ENCODE data around the gene STARD8.
"Not testable (repeated sequence)": the region's sequence is repeated elsewhere in the genome, so short reads cannot be mapped to it uniquely, and the experiment has no call there.

STARD8 gene

DNA sequence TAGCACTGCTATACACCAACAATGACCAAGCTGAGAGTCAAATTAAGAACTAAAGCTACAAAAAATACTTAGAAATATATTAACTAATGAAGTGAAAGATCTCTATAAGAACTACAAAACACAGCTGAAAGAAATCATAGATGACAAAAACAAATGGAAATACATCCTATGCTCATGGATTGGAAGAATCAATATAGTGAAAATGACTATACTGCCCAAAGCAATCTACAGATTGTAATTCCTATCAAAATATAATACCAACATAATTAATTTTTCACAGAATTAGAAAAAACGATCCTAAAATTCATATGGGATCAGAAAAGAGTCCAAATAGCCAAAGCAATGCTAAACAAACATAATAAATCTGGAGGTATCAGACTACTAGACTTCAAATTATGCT is 87.8 kb downstream of the STARD8 start:
- Histone ChIP-seq H3K4me1 (ENCODE audit: insufficient read depth, low read length, severe bottlenecking) (no peaks in the 10 kb centered on the region), H3K27me3 (ENCODE audit: insufficient read depth, low read length) (no peaks in the 10 kb centered on the region), H4K20me1 (ENCODE audit: insufficient read depth, low read length) (no peaks in the 10 kb centered on the region), H3K9me3 (ENCODE audit: low read length) (no peaks in the 10 kb centered on the region), H3K27ac (ENCODE audit: low read depth, low read length, poor library complexity, severe bottlenecking) (no peak overlapping the region), H3K4me3 (ENCODE audit: low read depth, low read length, poor library complexity, severe bottlenecking) (no peak overlapping the region), H3F3A (ENCODE audit: insufficient read depth, low read length) (no peaks in the 10 kb centered on the region), H2AFZ (ENCODE audit: low read length) (no peak overlapping the region), H3K9me2 (ENCODE audit: low read depth, low read length) (no peaks in the 10 kb centered on the region), H3K36me3 (ENCODE audit: insufficient read depth, low read length) (no peaks in the 10 kb centered on the region), H3K4me2 (ENCODE audit: low read length) (no peak overlapping the region), H3K79me2 (ENCODE audit: insufficient read depth, low read length) (no peaks in the 10 kb centered on the region), H3K9ac (ENCODE audit: low read length) (no peak overlapping the region)
- TF ChIP-seq EZH2 (IDR thresholded peaks at IDR 0.05; ENCODE audit: borderline replicate concordance, low read length), result no peak
- TF ChIP-seq, protein P1, sequence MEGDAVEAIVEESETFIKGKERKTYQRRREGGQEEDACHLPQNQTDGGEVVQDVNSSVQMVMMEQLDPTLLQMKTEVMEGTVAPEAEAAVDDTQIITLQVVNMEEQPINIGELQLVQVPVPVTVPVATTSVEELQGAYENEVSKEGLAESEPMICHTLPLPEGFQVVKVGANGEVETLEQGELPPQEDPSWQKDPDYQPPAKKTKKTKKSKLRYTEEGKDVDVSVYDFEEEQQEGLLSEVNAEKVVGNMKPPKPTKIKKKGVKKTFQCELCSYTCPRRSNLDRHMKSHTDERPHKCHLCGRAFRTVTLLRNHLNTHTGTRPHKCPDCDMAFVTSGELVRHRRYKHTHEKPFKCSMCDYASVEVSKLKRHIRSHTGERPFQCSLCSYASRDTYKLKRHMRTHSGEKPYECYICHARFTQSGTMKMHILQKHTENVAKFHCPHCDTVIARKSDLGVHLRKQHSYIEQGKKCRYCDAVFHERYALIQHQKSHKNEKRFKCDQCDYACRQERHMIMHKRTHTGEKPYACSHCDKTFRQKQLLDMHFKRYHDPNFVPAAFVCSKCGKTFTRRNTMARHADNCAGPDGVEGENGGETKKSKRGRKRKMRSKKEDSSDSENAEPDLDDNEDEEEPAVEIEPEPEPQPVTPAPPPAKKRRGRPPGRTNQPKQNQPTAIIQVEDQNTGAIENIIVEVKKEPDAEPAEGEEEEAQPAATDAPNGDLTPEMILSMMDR (IDR thresholded peaks at IDR 0.05; ENCODE audit: low read length), result no peak

DNA sequence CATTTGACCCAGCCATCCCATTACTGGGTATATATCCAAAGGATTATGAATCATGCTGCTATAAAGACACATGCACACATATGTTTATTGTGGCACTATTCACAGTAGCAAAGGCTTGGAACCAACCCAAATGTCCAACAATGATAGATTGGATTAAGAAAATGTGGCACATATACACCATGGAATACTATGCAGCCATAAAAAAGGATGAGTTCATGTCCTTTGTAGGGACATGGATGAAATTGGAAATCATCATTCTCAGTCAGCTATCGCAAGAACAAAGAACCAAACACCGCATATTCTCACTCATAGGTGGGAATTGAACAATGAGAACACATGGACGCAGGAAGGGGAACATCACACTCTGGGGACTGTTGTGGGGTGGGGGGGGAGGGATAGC is 94.4 kb downstream of the STARD8 start:
- H3K27ac ChIP-seq (ENCODE audit: low read depth, low read length, poor library complexity, severe bottlenecking); H3F3A ChIP-seq (ENCODE audit: insufficient read depth, low read length); H3K79me2 ChIP-seq (ENCODE audit: insufficient read depth, low read length); H3K9ac ChIP-seq (ENCODE audit: low read length); H3K4me1 ChIP-seq (ENCODE audit: insufficient read depth, low read length, severe bottlenecking); H3K36me3 ChIP-seq (ENCODE audit: insufficient read depth, low read length); H3K9me2 ChIP-seq (ENCODE audit: low read depth, low read length); H3K4me2 ChIP-seq (ENCODE audit: low read length); H3K4me3 ChIP-seq (ENCODE audit: low read depth, low read length, poor library complexity, severe bottlenecking); H2AFZ ChIP-seq (ENCODE audit: low read length); H4K20me1 ChIP-seq (ENCODE audit: insufficient read depth, low read length); H3K27me3 ChIP-seq (ENCODE audit: insufficient read depth, low read length); H3K9me3 ChIP-seq (ENCODE audit: low read length): not testable (repeated sequence)

DNA sequence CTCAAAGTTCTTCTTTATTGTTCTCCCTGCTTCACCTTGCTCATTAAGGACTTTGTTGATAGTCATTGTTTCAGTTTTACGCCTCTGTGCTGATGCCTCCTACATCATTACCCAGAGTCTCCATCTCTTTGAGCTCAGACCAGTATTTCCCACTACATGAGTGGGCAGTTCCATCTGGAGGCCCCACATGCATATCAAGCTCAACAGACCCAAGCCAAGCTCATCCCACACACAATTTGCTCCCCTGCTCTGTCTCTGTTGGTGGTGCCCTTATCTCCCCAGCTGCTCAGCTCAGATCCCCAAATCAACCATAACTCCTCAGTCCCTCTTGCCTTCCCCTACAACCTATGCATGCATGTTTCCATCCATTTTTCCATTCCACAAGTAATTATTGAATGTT is 96.3 kb downstream of the STARD8 start:
- no peaks in the 10 kb centered on the region for H3K27me3 ChIP-seq (ENCODE audit: insufficient read depth, low read length)
- TF ChIP-seq EZH2 (IDR thresholded peaks at IDR 0.05; ENCODE audit: borderline replicate concordance, low read length), result no peak
- TF ChIP-seq, protein P1 (IDR thresholded peaks at IDR 0.05; ENCODE audit: low read length), result no peak
- no peak overlapping the region for H3K27ac ChIP-seq (ENCODE audit: low read depth, low read length, poor library complexity, severe bottlenecking)
- no peaks in the 10 kb centered on the region for H3K36me3 ChIP-seq (ENCODE audit: insufficient read depth, low read length)
- no peaks in the 10 kb centered on the region for H3K9me2 ChIP-seq (ENCODE audit: low read depth, low read length)
- H3K4me1 ChIP-seq (ENCODE audit: insufficient read depth, low read length, severe bottlenecking), result no peaks in the 10 kb centered on the region
- no peaks in the 10 kb centered on the region for H3K9me3 ChIP-seq (ENCODE audit: low read length)
- no peaks in the 10 kb centered on the region for H3K79me2 ChIP-seq (ENCODE audit: insufficient read depth, low read length)
- H3K9ac ChIP-seq (ENCODE audit: low read length), result no peak overlapping the region
- no peaks in the 10 kb centered on the region for H4K20me1 ChIP-seq (ENCODE audit: insufficient read depth, low read length)
- H2AFZ ChIP-seq (ENCODE audit: low read length), result no peak overlapping the region
- H3F3A ChIP-seq (ENCODE audit: insufficient read depth, low read length), result no peaks in the 10 kb centered on the region
- H3K4me2 ChIP-seq (ENCODE audit: low read length), result no peak overlapping the region
- H3K4me3 ChIP-seq (ENCODE audit: low read depth, low read length, poor library complexity, severe bottlenecking), result no peak overlapping the region

DNA sequence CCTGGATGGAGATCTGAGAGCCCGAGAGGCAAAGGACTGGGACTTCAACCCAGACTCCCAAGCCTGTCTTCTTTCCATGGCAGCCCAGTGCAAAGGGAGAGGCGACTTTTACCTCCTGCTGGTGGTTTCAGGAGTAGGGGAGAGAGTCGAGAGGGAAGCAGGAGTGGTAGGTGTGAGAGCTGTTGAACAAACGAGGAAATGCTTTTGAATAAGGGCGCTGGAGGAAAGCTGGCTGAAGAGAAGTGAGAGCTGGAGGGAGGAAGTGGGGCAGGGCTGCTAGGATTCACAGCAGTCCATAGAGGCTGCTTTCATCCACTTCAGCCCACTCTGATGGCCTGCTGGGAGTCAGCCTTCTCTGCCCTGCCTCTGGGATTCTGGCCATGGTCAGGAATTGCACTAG is 99.5 kb downstream of the STARD8 start:
- no peaks in the 10 kb centered on the region for H3F3A ChIP-seq (ENCODE audit: insufficient read depth, low read length)
- no peaks in the 10 kb centered on the region for H3K36me3 ChIP-seq (ENCODE audit: insufficient read depth, low read length)
- H3K27ac ChIP-seq (ENCODE audit: low read depth, low read length, poor library complexity, severe bottlenecking), result no peak overlapping the region
- H3K9me2 ChIP-seq (ENCODE audit: low read depth, low read length), result no peaks in the 10 kb centered on the region
- no peaks in the 10 kb centered on the region for H4K20me1 ChIP-seq (ENCODE audit: insufficient read depth, low read length)
- no peaks in the 10 kb centered on the region for H3K4me1 ChIP-seq (ENCODE audit: insufficient read depth, low read length, severe bottlenecking)
- no peak overlapping the region for H3K9ac ChIP-seq (ENCODE audit: low read length)
- no peak overlapping the region for H2AFZ ChIP-seq (ENCODE audit: low read length)
- no peak overlapping the region for H3K4me2 ChIP-seq (ENCODE audit: low read length)
- H3K27me3 ChIP-seq (ENCODE audit: insufficient read depth, low read length), result no peaks in the 10 kb centered on the region
- H3K4me3 ChIP-seq (ENCODE audit: low read depth, low read length, poor library complexity, severe bottlenecking), result no peak overlapping the region
- H3K79me2 ChIP-seq (ENCODE audit: insufficient read depth, low read length), result no peaks in the 10 kb centered on the region
- H3K9me3 ChIP-seq (ENCODE audit: low read length), result no peaks in the 10 kb centered on the region
- TF ChIP-seq, protein P1 (IDR thresholded peaks at IDR 0.05; ENCODE audit: low read length), result no peak
- TF ChIP-seq EZH2 (IDR thresholded peaks at IDR 0.05; ENCODE audit: borderline replicate concordance, low read length), result no peak
